Endothelial cell of umbilical vein (primary cell): ENCODE data around the gene PLXDC1. TPM values are rescaled to one million over a fixed set of nuclear protein-coding genes. Genes with fewer than 3 reads are reported as not detected.

ENCODE experiments used
- BruUV-seq: library from RNA; stranded (reverse); fragments of 400-500 nt; replicated peaks from 2 replicates; lab custom pipeline; 2021; lab: Mats Ljungman, UMichigan
- CTCF ChIA-PET: fragments of 300-600, 350-600 bp; sonication (Branson Sonifier 250); formaldehyde crosslinking; loops from one replicate; lab custom pipeline; 2021; ENCODE audit warnings: antibody characterized with exemption, inconsistent platforms; lab: Charles Lee
- POLR2A ChIA-PET: fragments of 300-600, 350-600 bp; sonication (Branson Sonifier 250); formaldehyde crosslinking; loops from one replicate; lab custom pipeline; 2021; ENCODE audit warnings: antibody characterized with exemption, inconsistent platforms; lab: Charles Lee
- DNase-seq: peaks from one replicate; pipeline ENCODE4 v3.0.0-alpha.2; 2011; ENCODE audit warnings: low read depth, low spot score
- FAIRE-seq: peaks from 2 replicates; lab custom pipeline; 2011; peaks lifted over from hg19 to GRCh38; lab: Jason Lieb, UNC
- H2AFZ ChIP-seq: 2 replicates; pipeline ENCODE4 v1.6.0; 2012; ENCODE audit warnings: low read depth, low read length, control low read depth, inconsistent platforms
- H3K27ac ChIP-seq: 2 replicates; pipeline ENCODE4 v1.5.1; 2011; ENCODE audit warnings: low read depth, mild to moderate bottlenecking, control low read depth, low read length, moderate library complexity; ENCODE audit not compliant: insufficient read depth
- H3K27me3 ChIP-seq, 2 experiments: 2 replicates each; pipeline versions ENCODE4 v1.6.0 to v1.6.1; 2011; ENCODE audit warnings: low read length in 2 of 2, mixed read lengths in 1 of 2; ENCODE audit not compliant: control insufficient read depth in 2 of 2, insufficient read depth in 2 of 2
- H3K36me3 ChIP-seq, 2 experiments: 2 replicates in 1 of 2; 3 replicates in 1 of 2; pipeline ENCODE4 v1.5.1; 2011; ENCODE audit warnings: low read length in 2 of 2, mild to moderate bottlenecking in 1 of 2, moderate library complexity in 1 of 2; ENCODE audit not compliant: control insufficient read depth in 2 of 2, insufficient read depth in 2 of 2; ENCODE audit errors: extremely low read depth in 1 of 2
- H3K4me1 ChIP-seq: 3 replicates; pipeline ENCODE4 v1.5.1; 2011; ENCODE audit warnings: mild to moderate bottlenecking, low read length; ENCODE audit not compliant: control insufficient read depth, insufficient read depth; ENCODE audit errors: extremely low read depth
- H3K4me2 ChIP-seq: 2 replicates; pipeline ENCODE4 v1.6.1; 2011; ENCODE audit warnings: low read length, control low read depth, mixed read lengths; ENCODE audit not compliant: insufficient read depth
- H3K4me3 ChIP-seq, 3 experiments: fragments of 200-600 bp in 1 of 3; sonication (generic), shearing (Covaris generic) in 1 of 3; replicated peaks in 1 of 3; 2 replicates each; pipeline ENCODE4 v1.5.1; 2011 to 2016; ENCODE audit warnings: control low read depth in 3 of 3, low read length in 3 of 3, mild to moderate bottlenecking in 2 of 3, inconsistent platforms in 1 of 3, low read depth in 1 of 3, moderate library complexity in 1 of 3; ENCODE audit not compliant: insufficient read depth in 1 of 3
- H3K79me2 ChIP-seq: 2 replicates; pipeline ENCODE4 v1.6.0; 2012; ENCODE audit warnings: low read length, inconsistent platforms; ENCODE audit not compliant: control insufficient read depth, insufficient read depth
- H3K9ac ChIP-seq: replicated peaks from 2 replicates; pipeline ENCODE3; 2011; ENCODE audit warnings: low read length, control low read depth; ENCODE audit not compliant: insufficient read depth; ENCODE audit errors: extremely low read depth
- H3K9me1 ChIP-seq: replicated peaks from 3 replicates; pipeline ENCODE4 v1.6.0; 2011; ENCODE audit warnings: mild to moderate bottlenecking, low read length; ENCODE audit not compliant: control insufficient read depth, insufficient read depth; ENCODE audit errors: extremely low read depth
- H3K9me3 ChIP-seq: replicated peaks from 2 replicates; pipeline ENCODE4 v1.5.1; 2012; ENCODE audit warnings: low read length, inconsistent platforms; ENCODE audit not compliant: control insufficient read depth, insufficient read depth
- H4K20me1 ChIP-seq: replicated peaks from 2 replicates; pipeline ENCODE3; 2011; ENCODE audit warnings: mild to moderate bottlenecking, low read length; ENCODE audit not compliant: control insufficient read depth, insufficient read depth; ENCODE audit errors: extremely low read depth
- EZH2 ChIP-seq: IDR thresholded peaks from 2 replicates; pipeline ENCODE4 v1.6.1; 2012; ENCODE audit warnings: borderline replicate concordance, low read depth, mild to moderate bottlenecking, moderate library complexity, low read length, inconsistent platforms; ENCODE audit not compliant: severe bottlenecking
- FOS ChIP-seq: IDR thresholded peaks from 2 replicates; pipeline ENCODE4 v1.6.1; 2011; ENCODE audit warnings: mild to moderate bottlenecking, low read length, moderate library complexity, borderline replicate concordance; ENCODE audit not compliant: insufficient read depth
- JUN ChIP-seq: IDR thresholded peaks from 2 replicates; pipeline ENCODE4 v1.6.1; 2011; ENCODE audit warnings: borderline replicate concordance, low read depth; ENCODE audit not compliant: insufficient read length, insufficient read depth
- MYC ChIP-seq: IDR thresholded peaks from one replicate; pipeline ENCODE4 v1.6.1; 2011; ENCODE audit warnings: mild to moderate bottlenecking, low read depth, low read length
- POLR2A ChIP-seq: IDR thresholded peaks from 2 replicates; pipeline ENCODE4 v1.6.1; 2012; ENCODE audit warnings: low read depth, mild to moderate bottlenecking, control low read depth, low read length
- POLR2AphosphoS5 ChIP-seq: IDR thresholded peaks from 2 replicates; pipeline ENCODE4 v1.6.1; 2012; ENCODE audit warnings: low read depth, mild to moderate bottlenecking, control low read depth, low read length, moderate library complexity; ENCODE audit not compliant: insufficient read depth
- dilution Hi-C: fragments of 300-500 bp; cut with MboI; formaldehyde crosslinking; loops from one replicate; pipeline ENCODE4 v1.15.0; 2019; ENCODE audit warnings: low sequenced_read_pairs; ENCODE audit not compliant: extremely low pct_ligation_motif_present
- intact Hi-C: fragments of 100-400 bp; cut with micrococcal nuclease; formaldehyde crosslinking; loops from one replicate; pipeline ENCODE4 v1.10.0; 2022
- polyA plus RNA-seq, 4 experiments: library from polyadenylated mRNA; depleted of rRNA in 3 of 4; stranded (reverse) in 3 of 4; unstranded in 1 of 4; fragments of >200 nt; gene quantifications; 2 replicates each; pipeline versions ENCODE4 v1.2.1 to v1.2.3, GENCODE V29; 2011 to 2012; ENCODE audit warnings: missing spikeins in 1 of 4
- total RNA-seq: library from RNA; stranded (reverse); gene quantifications from 2 replicates; pipeline ENCODE4 v1.2.3, GENCODE V29; 2021
- TF ChIP-seq, protein P1 (sequence below), 2 donors: IDR thresholded peaks; 1 replicate in 1 of 2; 2 replicates in 1 of 2; pipeline ENCODE4 v1.5.1; 2011; ENCODE audit warnings: low read length in 2 of 2, mild to moderate bottlenecking in 2 of 2, moderate library complexity in 2 of 2, control low read depth in 1 of 2, inconsistent platforms in 1 of 2, low read depth in 1 of 2; ENCODE audit not compliant: insufficient read depth in 1 of 2; ENCODE audit errors: extremely low read depth in 1 of 2
- TF ChIP-seq, protein P2 (sequence below): IDR thresholded peaks from 2 replicates; pipeline ENCODE4 v1.6.1; 2011; ENCODE audit not compliant: insufficient read depth, insufficient read length

PLXDC1 gene
- total and polyA plus RNA-seq, 2 donors (not counting 3 experiments of a cell fraction or from before 2014, with no cell fraction given) = 0.03 TPM; not detected in 1

DNA sequence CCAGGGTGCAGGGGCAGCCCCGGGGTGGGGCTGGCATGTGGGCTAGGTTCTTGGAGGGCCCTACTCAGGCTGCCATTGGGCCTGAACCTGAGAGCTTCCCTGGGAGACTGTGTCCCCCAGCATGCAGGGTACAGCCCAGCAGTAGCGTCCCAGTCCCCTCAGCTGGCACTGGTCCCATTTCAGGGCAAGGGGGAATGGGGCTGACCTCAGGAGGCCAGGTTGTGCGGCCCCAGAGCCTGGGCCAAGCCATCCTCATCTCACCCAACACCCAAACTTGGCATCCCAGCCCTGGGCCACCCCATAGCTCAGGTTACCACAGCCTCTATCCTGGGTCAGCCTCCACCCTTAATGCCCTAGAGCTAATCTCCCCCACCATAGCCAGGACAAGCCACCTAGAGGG is 6.3 kb downstream of the PLXDC1 start:
- Histone ChIP-seq H3K36me3 (no peaks in the 10 kb centered on the region), H2AFZ (no peak overlapping the region), H3K9me1 (no peaks in the 10 kb centered on the region), H3K79me2 (no peaks in the 10 kb centered on the region), H3K4me1 (no peaks in the 10 kb centered on the region), H4K20me1 (no peaks in the 10 kb centered on the region), H3K27me3 (peaks cover 4 to 15% of the 10 kb centered on the region in 2 experiments), H3K4me3 (no peak overlapping the region), H3K4me2 (no peak overlapping the region), H3K27ac (no peak overlapping the region), H3K9ac (no peak overlapping the region), H3K9me3 (no peaks in the 10 kb centered on the region)
- intact Hi-C loops = no loop called here
- no TSS peak for BruUV-seq
- ChIA-PET POLR2A (interaction anchor here (1.2 kb wide), 1 partner anchor 9 kb away, joined by 3 read pairs; no protein-coding TSS in a partner anchor), CTCF (interaction anchor here (1.1 to 14.1 kb wide), 4 partner anchors 8 to 161 kb away, joined by 3 to 550 read pairs (median 4); no protein-coding TSS in a partner anchor)
- FAIRE-seq = no peak
- no peak for DNase-seq
- dilution Hi-C loops = no loop called here
- TF ChIP-seq EZH2 (no peak), JUN (no peak), POLR2A (no peak), FOS (no peak), POLR2AphosphoS5 (no peak), MYC (no peak)
- TF ChIP-seq, protein P1, sequence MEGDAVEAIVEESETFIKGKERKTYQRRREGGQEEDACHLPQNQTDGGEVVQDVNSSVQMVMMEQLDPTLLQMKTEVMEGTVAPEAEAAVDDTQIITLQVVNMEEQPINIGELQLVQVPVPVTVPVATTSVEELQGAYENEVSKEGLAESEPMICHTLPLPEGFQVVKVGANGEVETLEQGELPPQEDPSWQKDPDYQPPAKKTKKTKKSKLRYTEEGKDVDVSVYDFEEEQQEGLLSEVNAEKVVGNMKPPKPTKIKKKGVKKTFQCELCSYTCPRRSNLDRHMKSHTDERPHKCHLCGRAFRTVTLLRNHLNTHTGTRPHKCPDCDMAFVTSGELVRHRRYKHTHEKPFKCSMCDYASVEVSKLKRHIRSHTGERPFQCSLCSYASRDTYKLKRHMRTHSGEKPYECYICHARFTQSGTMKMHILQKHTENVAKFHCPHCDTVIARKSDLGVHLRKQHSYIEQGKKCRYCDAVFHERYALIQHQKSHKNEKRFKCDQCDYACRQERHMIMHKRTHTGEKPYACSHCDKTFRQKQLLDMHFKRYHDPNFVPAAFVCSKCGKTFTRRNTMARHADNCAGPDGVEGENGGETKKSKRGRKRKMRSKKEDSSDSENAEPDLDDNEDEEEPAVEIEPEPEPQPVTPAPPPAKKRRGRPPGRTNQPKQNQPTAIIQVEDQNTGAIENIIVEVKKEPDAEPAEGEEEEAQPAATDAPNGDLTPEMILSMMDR (IDR thresholded peaks at IDR 0.05; ENCODE audit: extremely low read depth in 1 of 2, insufficient read depth in 1 of 2, low read depth in 1 of 2, low read length in 2 of 2) = no peak
- TF ChIP-seq, protein P2, sequence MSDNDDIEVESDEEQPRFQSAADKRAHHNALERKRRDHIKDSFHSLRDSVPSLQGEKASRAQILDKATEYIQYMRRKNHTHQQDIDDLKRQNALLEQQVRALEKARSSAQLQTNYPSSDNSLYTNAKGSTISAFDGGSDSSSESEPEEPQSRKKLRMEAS = no peak
